Spleen (tissue), 11 donors: Measurements from ENCODE around the gene CRTC3. TPM values are rescaled to one million over a fixed set of nuclear protein-coding genes. Genes with fewer than 3 reads are reported as not detected.
"Not testable (repeated sequence)": the region's sequence is repeated elsewhere in the genome, so short reads cannot be mapped to it uniquely, and the experiment has no call there.

ENCODE experiments used
- DNase-seq: peaks from one replicate; pipeline ENCODE4 v3.0.0-alpha.2; 2020
- H3K27ac ChIP-seq, 8 donors: fragments of 200-600 bp; sonication (generic) in 7 of 8; 1 replicate in 4 of 8; 2 replicates in 4 of 8; pipeline versions ENCODE4 v1.5.0 to v1.8.0; 2016 to 2021; ENCODE audit warnings: inconsistent platforms in 4 of 8, mild to moderate bottlenecking in 4 of 8, moderate library complexity in 1 of 8
- H3K27me3 ChIP-seq, 7 donors: fragments of 200-600 bp; sonication (generic) in 6 of 7; replicated peaks in 1 of 7; 1 replicate in 4 of 7; 2 replicates in 3 of 7; pipeline versions ENCODE4 v1.5.0 to v1.8.0; 2016 to 2021; ENCODE audit warnings: inconsistent platforms in 3 of 7, mild to moderate bottlenecking in 1 of 7
- H3K36me3 ChIP-seq, 6 donors: fragments of 200-600 bp; sonication (generic) in 5 of 6; 1 replicate in 4 of 6; 2 replicates in 2 of 6; pipeline versions ENCODE4 v1.5.0 to v1.8.0; 2016 to 2021; ENCODE audit warnings: inconsistent platforms in 2 of 6
- H3K4me1 ChIP-seq, 6 donors: fragments of 200-600 bp; sonication (generic) in 5 of 6; 1 replicate in 3 of 6; 2 replicates in 3 of 6; pipeline versions ENCODE4 v1.5.0 to v1.8.0; 2016 to 2021; ENCODE audit warnings: inconsistent platforms in 3 of 6
- H3K4me3 ChIP-seq, 8 donors: fragments of 200-600 bp; sonication (generic) in 7 of 8; 1 replicate in 4 of 8; 2 replicates in 4 of 8; pipeline versions ENCODE4 v1.5.0 to v1.8.0; 2016 to 2021; ENCODE audit warnings: inconsistent platforms in 4 of 8, mild to moderate bottlenecking in 4 of 8, moderate library complexity in 2 of 8
- H3K9me3 ChIP-seq, 8 donors: fragments of 200-600 bp; sonication (generic) in 7 of 8; 1 replicate in 4 of 8; 2 replicates in 4 of 8; pipeline versions ENCODE4 v1.5.0 to v1.8.0; 2016 to 2021; ENCODE audit warnings: inconsistent platforms in 4 of 8
- POLR2A ChIP-seq, 3 donors: fragments of 450-650 bp; IDR thresholded peaks; one replicate each; pipeline ENCODE4 v1.5.1; 2017; ENCODE audit warnings: antibody characterized with exemption in 3 of 3, mild to moderate bottlenecking in 1 of 3
- POLR2AphosphoS5 ChIP-seq, 3 donors: sonication (generic); formaldehyde crosslinking; IDR thresholded peaks; one replicate each; pipeline ENCODE4 v1.5.1; 2017; ENCODE audit warnings: antibody characterized with exemption in 3 of 3
- WGBS, 5 donors: extraction: QIAGEN DNeasy Blood & Tissue Kit in 3 of 5; methylation state at CpG; one replicate each; pipeline versions ENCODE4 v1.1.5 to v1.1.7; 2013 to 2018; 5-methylcytosine and 5-hydroxymethylcytosine counted together
- intact Hi-C: fragments of 100-400 bp; cut with DNase I; formaldehyde crosslinking; loops from one replicate; pipeline ENCODE4 v1.15.0; 2023; ENCODE audit warnings: low total_unique reads
- polyA plus RNA-seq, 3 donors: library from polyadenylated mRNA; stranded (reverse); fragments of 200-250 nt; gene quantifications; one replicate each; pipeline ENCODE4 v1.2.1, GENCODE V29; 2013
- total RNA-seq, 7 donors: library from RNA; depleted of rRNA in 3 of 7; stranded (reverse); fragments of >200 nt in 3 of 7; fragmentation: NEBNext Ultra II Directional in 4 of 7; extraction: Animal tissue kit (Norgen Biotek cat#: 25700) in 4 of 7; gene quantifications; one replicate each; pipeline versions ENCODE4 v1.1.0 to v1.2.1, GENCODE V29; 2016 to 2021
- TF ChIP-seq, protein P1 (sequence below), 11 experiments: fragments of 200-600 bp in 7 of 11; fragments of 450-650 bp in 4 of 11; sonication (generic) in 4 of 11; IDR thresholded peaks in 8 of 11; conservative IDR thresholded peaks in 3 of 11; 1 replicate in 7 of 11; 2 replicates in 4 of 11; pipeline versions ENCODE4 v1.4.0 to v1.8.0; 2016 to 2021; ENCODE audit warnings: antibody characterized with exemption in 11 of 11, inconsistent platforms in 4 of 11, mild to moderate bottlenecking in 1 of 11
- donor health status: healthy with polysubstance abuse.
- donor health status: DM: no; HTN: no; CAD: no; lungs with moderate emphysema.
- donor health status: DM: no; HTN: no; CAD: no.
- donor health status: Bipolar disorder and iron deficiency.
- donor health status: healthy.
- donor health status: DM: no; HTN: no; CAD: no.
- donor health status: DM: yes; HTN: yes; CAD: no.

Gene CRTC3
- total and polyA plus RNA-seq, 10 donors: 7.7 to 51.2 (median 43.4) TPM

DNA sequence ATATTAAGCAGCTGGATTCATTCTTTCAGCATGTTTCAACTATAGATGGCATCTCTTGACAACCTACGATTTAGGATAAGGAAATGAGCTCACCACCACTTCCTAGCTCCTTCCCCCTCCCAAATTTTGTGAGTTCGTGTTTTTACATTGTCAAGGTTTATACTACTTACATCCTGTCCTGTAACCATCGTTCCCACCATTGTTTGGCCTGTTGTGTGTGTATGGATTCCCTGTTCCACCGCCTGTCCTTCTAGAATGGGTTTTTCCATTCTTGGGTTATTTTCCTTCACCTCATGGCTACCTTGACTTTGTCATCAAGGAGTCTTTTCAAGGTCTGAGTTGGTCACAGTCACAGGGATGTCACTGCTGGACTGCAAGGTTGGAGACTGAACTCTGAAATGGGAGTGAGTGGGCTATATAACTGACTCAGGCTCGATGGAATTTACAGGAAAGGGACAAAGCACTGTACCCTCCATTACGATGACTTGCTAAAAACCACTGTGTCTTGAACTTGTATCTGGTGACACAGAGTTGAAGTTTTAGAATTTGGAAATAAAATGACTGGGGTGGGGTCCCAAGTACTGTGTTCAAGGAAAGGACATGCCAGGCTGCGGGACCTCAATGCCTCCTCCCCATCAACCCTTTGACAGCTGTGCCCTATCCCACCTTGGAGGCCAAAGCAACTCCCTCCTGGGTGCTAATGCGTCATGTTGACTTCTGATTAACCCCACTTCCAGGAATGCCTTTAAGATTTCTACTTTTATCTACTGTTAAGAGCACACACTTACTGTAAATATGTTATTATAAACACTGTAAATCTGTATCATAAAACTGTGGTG is 120.6 kb downstream of the CRTC3 start:
- TF ChIP-seq, protein P1, sequence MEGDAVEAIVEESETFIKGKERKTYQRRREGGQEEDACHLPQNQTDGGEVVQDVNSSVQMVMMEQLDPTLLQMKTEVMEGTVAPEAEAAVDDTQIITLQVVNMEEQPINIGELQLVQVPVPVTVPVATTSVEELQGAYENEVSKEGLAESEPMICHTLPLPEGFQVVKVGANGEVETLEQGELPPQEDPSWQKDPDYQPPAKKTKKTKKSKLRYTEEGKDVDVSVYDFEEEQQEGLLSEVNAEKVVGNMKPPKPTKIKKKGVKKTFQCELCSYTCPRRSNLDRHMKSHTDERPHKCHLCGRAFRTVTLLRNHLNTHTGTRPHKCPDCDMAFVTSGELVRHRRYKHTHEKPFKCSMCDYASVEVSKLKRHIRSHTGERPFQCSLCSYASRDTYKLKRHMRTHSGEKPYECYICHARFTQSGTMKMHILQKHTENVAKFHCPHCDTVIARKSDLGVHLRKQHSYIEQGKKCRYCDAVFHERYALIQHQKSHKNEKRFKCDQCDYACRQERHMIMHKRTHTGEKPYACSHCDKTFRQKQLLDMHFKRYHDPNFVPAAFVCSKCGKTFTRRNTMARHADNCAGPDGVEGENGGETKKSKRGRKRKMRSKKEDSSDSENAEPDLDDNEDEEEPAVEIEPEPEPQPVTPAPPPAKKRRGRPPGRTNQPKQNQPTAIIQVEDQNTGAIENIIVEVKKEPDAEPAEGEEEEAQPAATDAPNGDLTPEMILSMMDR (IDR thresholded peaks at IDR 0.05 in 8 of 11, conservative IDR thresholded peaks at IDR 0.05 in 3 of 11): no peak
- TF ChIP-seq POLR2A (IDR thresholded peaks at IDR 0.05): no peak
- TF ChIP-seq POLR2AphosphoS5 (IDR thresholded peaks at IDR 0.05): no peak
- no peak for DNase-seq
- 49 to 53% (median 50%) methylated on average over 8 of the region's 8 CpGs for WGBS, 5 donors
- no peaks in the 10 kb centered on the region for H3K9me3 ChIP-seq
- intact Hi-C loops: no loop called here
- H3K4me3 ChIP-seq: no peak overlapping the region
- H3K27ac ChIP-seq: peak overlapping the region in 7 of 8 donors; percentile 70 to 83 (median 80)
- H3K27me3 ChIP-seq: peaks cover 0 to 27% (median under 1%) of the 10 kb centered on the region in 7 donors
- peaks cover 19 to 57% (median 40%) of the 10 kb centered on the region in 6 donors for H3K4me1 ChIP-seq
- no peaks in the 10 kb centered on the region for H3K36me3 ChIP-seq

GRCh38 chr15:90650956-90651689 is 121.4 kb downstream of the CRTC3 start:
- peaks cover 19 to 63% (median 44%) of the 10 kb centered on the region in 6 donors for H3K4me1 ChIP-seq
- 72 to 91% (median 88%) methylated on average over 13 to 14 of the region's 14 CpGs for WGBS, 5 donors
- no peak for DNase-seq
- H3K27me3 ChIP-seq: peaks cover 0 to 35% (median 8%) of the 10 kb centered on the region in 7 donors
- no peaks in the 10 kb centered on the region for H3K9me3 ChIP-seq
- peak overlapping the region in 5 of 8 donors; percentile 70 to 83 (median 80) for H3K27ac ChIP-seq
- TF ChIP-seq POLR2A (IDR thresholded peaks at IDR 0.05) (no peak), POLR2AphosphoS5 (IDR thresholded peaks at IDR 0.05) (no peak)
- TF ChIP-seq, protein P1 (IDR thresholded peaks at IDR 0.05 in 8 of 11, conservative IDR thresholded peaks at IDR 0.05 in 3 of 11): no peak
- H3K4me3 ChIP-seq: no peak overlapping the region
- no peaks in the 10 kb centered on the region for H3K36me3 ChIP-seq
- intact Hi-C loops: no loop called here

DNA sequence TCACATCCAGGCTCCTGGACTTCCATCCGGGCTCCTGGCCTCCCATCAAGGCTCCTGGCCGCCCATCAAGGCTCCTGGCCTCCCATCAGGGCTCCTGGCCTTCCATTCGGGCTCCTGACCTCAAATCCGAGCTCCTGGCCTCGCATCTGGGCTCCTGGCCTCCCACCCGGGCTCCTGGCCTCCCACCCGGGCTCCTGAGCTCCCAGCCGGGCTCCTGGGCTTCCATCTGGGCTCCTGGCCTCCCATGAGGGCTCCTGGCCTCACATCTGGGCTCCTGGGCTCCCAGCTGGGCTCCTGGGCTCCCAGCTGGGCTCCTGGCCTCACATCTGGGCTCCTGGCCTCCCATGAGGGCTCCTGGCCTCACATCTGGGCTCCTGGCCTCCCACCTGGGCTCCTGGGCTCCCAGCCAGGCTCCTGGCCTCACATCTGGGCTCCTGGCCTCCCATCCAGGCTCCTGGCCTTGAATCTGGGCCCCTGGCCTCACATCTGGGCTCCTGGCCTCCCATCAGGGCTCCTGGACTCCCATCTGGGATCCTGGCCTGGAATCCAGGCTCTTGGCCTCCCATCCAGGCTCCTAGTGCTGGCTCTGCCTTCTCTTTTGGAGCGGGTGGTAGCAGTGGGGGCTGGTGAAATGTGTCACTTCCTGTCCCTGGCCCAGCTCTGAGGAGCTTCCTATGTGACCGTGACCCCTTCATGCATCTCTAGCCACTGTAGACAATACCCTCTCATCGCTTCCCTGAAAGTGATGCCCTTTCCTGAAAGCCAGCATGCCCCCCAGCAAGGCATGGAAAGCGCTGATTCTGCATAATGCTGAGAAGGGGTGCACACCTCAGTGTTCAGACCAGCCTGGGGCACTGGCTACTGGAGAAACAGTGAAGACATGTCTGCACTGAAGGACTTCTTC is 124.8 kb downstream of the CRTC3 start:
- Histone ChIP-seq H3K36me3 (no peaks in the 10 kb centered on the region), H3K27me3 (peaks cover 0 to 57% (median 9%) of the 10 kb centered on the region in 7 donors), H3K4me1 (peaks cover 29 to 75% (median 54%) of the 10 kb centered on the region in 6 donors), H3K27ac (peak overlapping the region; percentile 32 to 86 (median 76)), H3K9me3 (no peaks in the 10 kb centered on the region), H3K4me3 (no peak overlapping the region)
- WGBS, 5 donors: 63 to 76% (median 70%) methylated on average over 9 to 12 of the region's 12 CpGs
- peak; percentile 81 for DNase-seq
- intact Hi-C loops: no loop called here
- TF ChIP-seq POLR2AphosphoS5 (IDR thresholded peaks at IDR 0.05) (peak in 2 of 3 donors; percentile 71 to 77), POLR2A (IDR thresholded peaks at IDR 0.05) (no peak)
- TF ChIP-seq, protein P1 (IDR thresholded peaks at IDR 0.05 in 8 of 11, conservative IDR thresholded peaks at IDR 0.05 in 3 of 11): no peak

GRCh38 chr15:90657520-90658172 is 127.9 kb downstream of the CRTC3 start:
- Histone ChIP-seq H3K4me3 (peak overlapping the region in 1 of 8 donors; percentile 3), H3K27me3 (peaks cover 0 to 65% (median 9%) of the 10 kb centered on the region in 7 donors), H3K4me1 (peaks cover 57 to 95% (median 77%) of the 10 kb centered on the region in 6 donors)
- WGBS, 5 donors: 23 to 40% (median 26%) methylated on average over 7 of the region's 7 CpGs
- H3K9me3 ChIP-seq, DNase-seq, H3K27ac ChIP-seq, intact Hi-C loops, H3K36me3 ChIP-seq: not testable (repeated sequence)
